HEK293 (cell line): ENCODE results near the gene SLC25A38.

Source experiments
- CTCF ChIA-PET: fragments of 350-600 bp; formaldehyde crosslinking; extraction: SDS; loops from one replicate; lab custom pipeline; 2021; ENCODE audit warnings: antibody characterized with exemption; lab: Yijun Ruan, JAX
- POLR2A ChIA-PET: fragments of 300-600 bp; formaldehyde crosslinking; extraction: SDS; loops from one replicate; lab custom pipeline; 2020; ENCODE audit warnings: antibody characterized with exemption, inconsistent platforms; lab: Yijun Ruan, JAX
- H3K27ac ChIP-seq: fragments of 200-500 bp; sonication (Bioruptor generic); 2 replicates; pipeline ENCODE4 v1.5.1; 2014; ENCODE audit warnings: low read depth, low read length, control low read depth, inconsistent platforms; ENCODE audit errors: extremely low read depth
- H3K36me3 ChIP-seq, 2 experiments: fragments of 200-500 bp in 1 of 2; sonication (Bioruptor generic) in 1 of 2; 1 replicate in 1 of 2; 2 replicates in 1 of 2; pipeline ENCODE4 v1.5.1; 2014 to 2017; ENCODE audit warnings: inconsistent platforms in 2 of 2, low read length in 2 of 2; ENCODE audit not compliant: control insufficient read depth in 2 of 2, insufficient read depth in 1 of 2
- H3K4me1 ChIP-seq: fragments of 200-500 bp; sonication (Bioruptor generic); 2 replicates; pipeline ENCODE4 v1.5.1; 2014; ENCODE audit warnings: mild to moderate bottlenecking, low read length, inconsistent platforms; ENCODE audit not compliant: control insufficient read depth, insufficient read depth
- H3K4me3 ChIP-seq: 2 replicates; pipeline ENCODE4 v1.5.1; 2011; ENCODE audit warnings: low read depth, mild to moderate bottlenecking, control low read depth, low read length, moderate library complexity
- H3K9me3 ChIP-seq: fragments of 200-500 bp; sonication (Bioruptor generic); 2 replicates; pipeline ENCODE4 v1.5.1; 2014; ENCODE audit warnings: low read depth, low read length, inconsistent platforms; ENCODE audit not compliant: control insufficient read depth, insufficient read depth
- KLF10 ChIP-seq: fragments of 450-650 bp; IDR thresholded peaks from 2 replicates; pipeline ENCODE4 v1.5.1; 2018; ENCODE audit warnings: missing biosample characterization, mild to moderate bottlenecking, missing genetic modification characterization
- KLF9 ChIP-seq: fragments of 450-650 bp; formaldehyde crosslinking; IDR thresholded peaks from 2 replicates; pipeline ENCODE4 v1.5.1; 2016; ENCODE audit warnings: missing biosample characterization, missing genetic modification characterization, low read depth
- SETDB1 ChIP-seq: IDR thresholded peaks from one replicate; pipeline ENCODE4 v1.6.1; 2017; ENCODE audit warnings: mild to moderate bottlenecking, low read length, moderate library complexity, mixed read lengths; ENCODE audit not compliant: insufficient read length
- TCF7L2 ChIP-seq: IDR thresholded peaks from 2 replicates; pipeline ENCODE4 v1.6.1; 2011; ENCODE audit warnings: low read depth, mild to moderate bottlenecking, inconsistent platforms, low read length, moderate library complexity, borderline replicate concordance
- ZBTB17 ChIP-seq: fragments of 450-650 bp; formaldehyde crosslinking; IDR thresholded peaks from 2 replicates; pipeline ENCODE4 v1.5.1; 2016; ENCODE audit warnings: missing biosample characterization, missing genetic modification characterization
- ZNF174 ChIP-seq: fragments of 450-650 bp; formaldehyde crosslinking; IDR thresholded peaks from 2 replicates; pipeline ENCODE4 v1.5.0; 2017; ENCODE audit warnings: missing biosample characterization, mild to moderate bottlenecking, missing genetic modification characterization
- ZNF211 ChIP-seq: fragments of 450-650 bp; formaldehyde crosslinking; IDR thresholded peaks from 2 replicates; pipeline ENCODE4 v1.5.1; 2016; ENCODE audit warnings: low read depth, missing biosample characterization, missing genetic modification characterization
- ZNF221 ChIP-seq: fragments of 450-650 bp; formaldehyde crosslinking; IDR thresholded peaks from 2 replicates; pipeline ENCODE4 v1.5.1; 2017; ENCODE audit warnings: missing biosample characterization, missing genetic modification characterization, borderline replicate concordance
- ZNF239 ChIP-seq: fragments of 450-650 bp; formaldehyde crosslinking; IDR thresholded peaks from 2 replicates; pipeline ENCODE4 v1.5.1; 2016; ENCODE audit warnings: missing biosample characterization, missing genetic modification characterization
- ZNF302 ChIP-seq: fragments of 450-650 bp; formaldehyde crosslinking; IDR thresholded peaks from 2 replicates; pipeline ENCODE4 v1.5.1; 2016; ENCODE audit warnings: missing biosample characterization, missing genetic modification characterization, low read depth
- ZNF350 ChIP-seq: fragments of 450-650 bp; formaldehyde crosslinking; IDR thresholded peaks from 2 replicates; pipeline ENCODE4 v1.5.0; 2017; ENCODE audit warnings: missing biosample characterization, mild to moderate bottlenecking, missing genetic modification characterization
- ZNF37A ChIP-seq: fragments of 450-650 bp; IDR thresholded peaks from 2 replicates; pipeline ENCODE4 v1.5.1; 2018; ENCODE audit warnings: missing biosample characterization, missing genetic modification characterization
- ZNF501 ChIP-seq: fragments of 450-650 bp; formaldehyde crosslinking; IDR thresholded peaks from 2 replicates; pipeline ENCODE4 v1.5.1; 2016; ENCODE audit warnings: missing biosample characterization, missing genetic modification characterization
- ZNF585B ChIP-seq: fragments of 450-650 bp; formaldehyde crosslinking; IDR thresholded peaks from 2 replicates; pipeline ENCODE4 v1.5.1; 2016; ENCODE audit warnings: missing biosample characterization, missing genetic modification characterization
- ZNF623 ChIP-seq: fragments of 450-650 bp; formaldehyde crosslinking; IDR thresholded peaks from 2 replicates; pipeline ENCODE4 v1.5.1; 2016; ENCODE audit warnings: missing biosample characterization, missing genetic modification characterization
- ZNF677 ChIP-seq: fragments of 450-650 bp; IDR thresholded peaks from 2 replicates; pipeline ENCODE4 v1.5.0; 2018; ENCODE audit warnings: missing biosample characterization, mild to moderate bottlenecking, missing genetic modification characterization, moderate library complexity
- ZNF785 ChIP-seq: fragments of 450-650 bp; formaldehyde crosslinking; IDR thresholded peaks from 2 replicates; pipeline ENCODE4 v1.5.1; 2016; ENCODE audit warnings: missing biosample characterization, missing genetic modification characterization
- ZSCAN23 ChIP-seq: fragments of 450-650 bp; formaldehyde crosslinking; IDR thresholded peaks from 2 replicates; pipeline ENCODE4 v1.5.1; 2016; ENCODE audit warnings: missing biosample characterization, missing genetic modification characterization
- ZSCAN30 ChIP-seq: fragments of 450-650 bp; IDR thresholded peaks from 2 replicates; pipeline ENCODE4 v1.5.1; 2018; ENCODE audit warnings: missing biosample characterization, mild to moderate bottlenecking, missing genetic modification characterization, moderate library complexity
- ZXDB ChIP-seq: fragments of 450-650 bp; formaldehyde crosslinking; IDR thresholded peaks from 2 replicates; pipeline ENCODE4 v1.5.1; 2016; ENCODE audit warnings: missing biosample characterization, missing genetic modification characterization
- TF ChIP-seq, protein P1 (sequence below): fragments of 450-650 bp; formaldehyde crosslinking; IDR thresholded peaks from 2 replicates; pipeline ENCODE4 v1.5.1; 2016; ENCODE audit warnings: missing biosample characterization, missing genetic modification characterization
- TF ChIP-seq, protein P2 (sequence below): fragments of 450-650 bp; formaldehyde crosslinking; IDR thresholded peaks from 2 replicates; pipeline ENCODE4 v1.5.1; 2017; ENCODE audit warnings: missing biosample characterization, missing genetic modification characterization
- TF ChIP-seq, protein P3 (sequence below): fragments of 450-650 bp; formaldehyde crosslinking; IDR thresholded peaks from 2 replicates; pipeline ENCODE4 v1.5.1; 2016; ENCODE audit warnings: missing biosample characterization, missing genetic modification characterization, low read depth
- TF ChIP-seq, protein P4 (sequence below): fragments of 450-650 bp; formaldehyde crosslinking; IDR thresholded peaks from 2 replicates; pipeline ENCODE4 v1.5.1; 2016; ENCODE audit warnings: missing biosample characterization, missing genetic modification characterization
- TF ChIP-seq, protein P5 (sequence below): IDR thresholded peaks from 2 replicates; pipeline ENCODE4 v1.6.1; 2011; ENCODE audit warnings: mild to moderate bottlenecking, low read depth, low read length, borderline replicate concordance
- TF ChIP-seq, protein P6 (sequence below): fragments of 450-650 bp; IDR thresholded peaks from 2 replicates; pipeline ENCODE4 v1.5.1; 2018; ENCODE audit warnings: missing biosample characterization, mild to moderate bottlenecking, missing genetic modification characterization
- TF ChIP-seq, protein P7 (sequence below): fragments of 450-650 bp; IDR thresholded peaks from 2 replicates; pipeline ENCODE4 v1.5.1; 2018; ENCODE audit warnings: missing biosample characterization, missing genetic modification characterization

SLC25A38 gene

DNA sequence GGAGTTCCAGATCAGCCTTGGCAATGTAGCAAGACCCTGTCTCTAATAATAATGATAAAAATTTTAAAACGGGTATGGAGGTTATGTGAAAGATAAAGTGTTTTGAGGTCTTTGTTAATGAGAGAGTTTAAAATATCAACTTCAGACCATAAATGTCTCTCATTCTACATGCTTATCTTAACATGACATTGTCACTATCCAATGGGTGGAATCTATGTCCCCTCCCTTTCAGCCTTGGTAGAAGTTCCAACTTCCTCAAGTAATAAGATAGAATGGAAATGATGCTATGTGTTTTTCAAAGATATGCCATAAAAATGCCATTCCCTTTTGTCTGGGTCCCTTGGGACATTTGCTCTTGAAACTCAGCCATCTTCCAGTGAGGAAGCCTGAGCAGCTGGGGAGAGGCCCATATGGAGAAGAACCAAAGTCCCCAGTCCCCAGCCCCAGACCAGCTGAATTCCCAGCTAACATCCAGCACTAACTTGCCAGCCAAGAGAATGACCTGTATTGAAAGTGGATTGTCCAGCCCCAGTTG, 40.3 kb downstream of the SLC25A38 start:
- CTCF ChIA-PET: interaction anchor here (1.4 to 1.5 kb wide), 2 partner anchors 24 to 75 kb away, joined by 3 to 5 read pairs; no protein-coding TSS in a partner anchor
- no peaks in the 10 kb centered on the region for H3K9me3 ChIP-seq
- no peak overlapping the region for H3K27ac ChIP-seq
- H3K36me3 ChIP-seq: no peaks in the 10 kb centered on the region
- H3K4me1 ChIP-seq: no peaks in the 10 kb centered on the region
- POLR2A ChIA-PET: no interaction called here
- H3K4me3 ChIP-seq: no peak overlapping the region
- TF ChIP-seq, protein P1, sequence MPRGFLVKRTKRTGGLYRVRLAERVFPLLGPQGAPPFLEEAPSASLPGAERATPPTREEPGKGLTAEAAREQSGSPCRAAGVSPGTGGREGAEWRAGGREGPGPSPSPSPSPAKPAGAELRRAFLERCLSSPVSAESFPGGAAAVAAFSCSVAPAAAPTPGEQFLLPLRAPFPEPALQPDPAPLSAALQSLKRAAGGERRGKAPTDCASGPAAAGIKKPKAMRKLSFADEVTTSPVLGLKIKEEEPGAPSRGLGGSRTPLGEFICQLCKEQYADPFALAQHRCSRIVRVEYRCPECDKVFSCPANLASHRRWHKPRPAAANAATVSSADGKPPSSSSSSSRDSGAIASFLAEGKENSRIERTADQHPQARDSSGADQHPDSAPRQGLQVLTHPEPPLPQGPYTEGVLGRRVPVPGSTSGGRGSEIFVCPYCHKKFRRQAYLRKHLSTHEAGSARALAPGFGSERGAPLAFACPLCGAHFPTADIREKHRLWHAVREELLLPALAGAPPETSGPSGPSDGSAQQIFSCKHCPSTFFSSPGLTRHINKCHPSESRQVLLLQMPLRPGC (tag by site-specific recombination): no peak
- TF ChIP-seq ZNF785 (tag by site-specific recombination) (no peak), ZNF37A (tag by site-specific recombination) (no peak), KLF10 (tag by site-specific recombination) (no peak), ZNF501 (tag by site-specific recombination) (no peak), ZXDB (tag by site-specific recombination) (no peak), ZNF174 (tag by site-specific recombination) (no peak), ZNF623 (tag by site-specific recombination) (no peak), ZNF239 (no peak), ZSCAN30 (tag by site-specific recombination) (no peak), ZNF302 (tag by site-specific recombination) (no peak)
- TF ChIP-seq, protein P2, sequence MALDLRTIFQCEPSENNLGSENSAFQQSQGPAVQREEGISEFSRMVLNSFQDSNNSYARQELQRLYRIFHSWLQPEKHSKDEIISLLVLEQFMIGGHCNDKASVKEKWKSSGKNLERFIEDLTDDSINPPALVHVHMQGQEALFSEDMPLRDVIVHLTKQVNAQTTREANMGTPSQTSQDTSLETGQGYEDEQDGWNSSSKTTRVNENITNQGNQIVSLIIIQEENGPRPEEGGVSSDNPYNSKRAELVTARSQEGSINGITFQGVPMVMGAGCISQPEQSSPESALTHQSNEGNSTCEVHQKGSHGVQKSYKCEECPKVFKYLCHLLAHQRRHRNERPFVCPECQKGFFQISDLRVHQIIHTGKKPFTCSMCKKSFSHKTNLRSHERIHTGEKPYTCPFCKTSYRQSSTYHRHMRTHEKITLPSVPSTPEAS: no peak
- TF ChIP-seq, protein P3, sequence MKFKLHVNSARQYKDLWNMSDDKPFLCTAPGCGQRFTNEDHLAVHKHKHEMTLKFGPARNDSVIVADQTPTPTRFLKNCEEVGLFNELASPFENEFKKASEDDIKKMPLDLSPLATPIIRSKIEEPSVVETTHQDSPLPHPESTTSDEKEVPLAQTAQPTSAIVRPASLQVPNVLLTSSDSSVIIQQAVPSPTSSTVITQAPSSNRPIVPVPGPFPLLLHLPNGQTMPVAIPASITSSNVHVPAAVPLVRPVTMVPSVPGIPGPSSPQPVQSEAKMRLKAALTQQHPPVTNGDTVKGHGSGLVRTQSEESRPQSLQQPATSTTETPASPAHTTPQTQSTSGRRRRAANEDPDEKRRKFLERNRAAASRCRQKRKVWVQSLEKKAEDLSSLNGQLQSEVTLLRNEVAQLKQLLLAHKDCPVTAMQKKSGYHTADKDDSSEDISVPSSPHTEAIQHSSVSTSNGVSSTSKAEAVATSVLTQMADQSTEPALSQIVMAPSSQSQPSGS (tag by site-specific recombination): no peak
- TF ChIP-seq, protein P4, sequence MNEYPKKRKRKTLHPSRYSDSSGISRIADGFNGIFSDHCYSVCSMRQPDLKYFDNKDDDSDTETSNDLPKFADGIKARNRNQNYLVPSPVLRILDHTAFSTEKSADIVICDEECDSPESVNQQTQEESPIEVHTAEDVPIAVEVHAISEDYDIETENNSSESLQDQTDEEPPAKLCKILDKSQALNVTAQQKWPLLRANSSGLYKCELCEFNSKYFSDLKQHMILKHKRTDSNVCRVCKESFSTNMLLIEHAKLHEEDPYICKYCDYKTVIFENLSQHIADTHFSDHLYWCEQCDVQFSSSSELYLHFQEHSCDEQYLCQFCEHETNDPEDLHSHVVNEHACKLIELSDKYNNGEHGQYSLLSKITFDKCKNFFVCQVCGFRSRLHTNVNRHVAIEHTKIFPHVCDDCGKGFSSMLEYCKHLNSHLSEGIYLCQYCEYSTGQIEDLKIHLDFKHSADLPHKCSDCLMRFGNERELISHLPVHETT: no peak

DNA sequence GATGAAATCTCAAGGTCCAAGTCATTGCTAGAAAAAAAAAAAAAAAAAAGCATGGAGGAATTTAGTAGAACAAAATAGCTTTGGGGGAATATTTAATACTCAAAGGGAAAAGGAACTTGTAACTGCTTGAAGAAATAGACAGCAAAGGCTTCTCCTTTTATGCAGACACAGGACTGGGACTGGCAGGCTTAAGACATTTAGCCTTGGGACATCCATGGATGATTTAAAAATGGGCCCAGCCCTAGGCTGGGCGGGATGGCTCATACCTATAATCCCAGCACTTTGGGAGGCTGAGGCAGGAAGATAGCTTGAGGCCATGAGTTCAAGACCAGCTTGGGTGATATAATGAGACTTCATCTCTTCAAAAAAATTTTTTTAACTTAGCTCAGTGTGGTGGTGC, 43.1 kb downstream of the SLC25A38 start:
- TF ChIP-seq ZNF350: no peak
- TF ChIP-seq, protein P5, sequence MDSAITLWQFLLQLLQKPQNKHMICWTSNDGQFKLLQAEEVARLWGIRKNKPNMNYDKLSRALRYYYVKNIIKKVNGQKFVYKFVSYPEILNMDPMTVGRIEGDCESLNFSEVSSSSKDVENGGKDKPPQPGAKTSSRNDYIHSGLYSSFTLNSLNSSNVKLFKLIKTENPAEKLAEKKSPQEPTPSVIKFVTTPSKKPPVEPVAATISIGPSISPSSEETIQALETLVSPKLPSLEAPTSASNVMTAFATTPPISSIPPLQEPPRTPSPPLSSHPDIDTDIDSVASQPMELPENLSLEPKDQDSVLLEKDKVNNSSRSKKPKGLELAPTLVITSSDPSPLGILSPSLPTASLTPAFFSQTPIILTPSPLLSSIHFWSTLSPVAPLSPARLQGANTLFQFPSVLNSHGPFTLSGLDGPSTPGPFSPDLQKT: no peak
- TF ChIP-seq, protein P6, sequence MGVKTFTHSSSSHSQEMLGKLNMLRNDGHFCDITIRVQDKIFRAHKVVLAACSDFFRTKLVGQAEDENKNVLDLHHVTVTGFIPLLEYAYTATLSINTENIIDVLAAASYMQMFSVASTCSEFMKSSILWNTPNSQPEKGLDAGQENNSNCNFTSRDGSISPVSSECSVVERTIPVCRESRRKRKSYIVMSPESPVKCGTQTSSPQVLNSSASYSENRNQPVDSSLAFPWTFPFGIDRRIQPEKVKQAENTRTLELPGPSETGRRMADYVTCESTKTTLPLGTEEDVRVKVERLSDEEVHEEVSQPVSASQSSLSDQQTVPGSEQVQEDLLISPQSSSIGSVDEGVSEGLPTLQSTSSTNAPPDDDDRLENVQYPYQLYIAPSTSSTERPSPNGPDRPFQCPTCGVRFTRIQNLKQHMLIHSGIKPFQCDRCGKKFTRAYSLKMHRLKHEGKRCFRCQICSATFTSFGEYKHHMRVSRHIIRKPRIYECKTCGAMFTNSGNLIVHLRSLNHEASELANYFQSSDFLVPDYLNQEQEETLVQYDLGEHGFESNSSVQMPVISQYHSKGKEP (tag by site-specific recombination): no peak
- TF ChIP-seq KLF9 (tag by site-specific recombination): no peak
- TF ChIP-seq, protein P7, sequence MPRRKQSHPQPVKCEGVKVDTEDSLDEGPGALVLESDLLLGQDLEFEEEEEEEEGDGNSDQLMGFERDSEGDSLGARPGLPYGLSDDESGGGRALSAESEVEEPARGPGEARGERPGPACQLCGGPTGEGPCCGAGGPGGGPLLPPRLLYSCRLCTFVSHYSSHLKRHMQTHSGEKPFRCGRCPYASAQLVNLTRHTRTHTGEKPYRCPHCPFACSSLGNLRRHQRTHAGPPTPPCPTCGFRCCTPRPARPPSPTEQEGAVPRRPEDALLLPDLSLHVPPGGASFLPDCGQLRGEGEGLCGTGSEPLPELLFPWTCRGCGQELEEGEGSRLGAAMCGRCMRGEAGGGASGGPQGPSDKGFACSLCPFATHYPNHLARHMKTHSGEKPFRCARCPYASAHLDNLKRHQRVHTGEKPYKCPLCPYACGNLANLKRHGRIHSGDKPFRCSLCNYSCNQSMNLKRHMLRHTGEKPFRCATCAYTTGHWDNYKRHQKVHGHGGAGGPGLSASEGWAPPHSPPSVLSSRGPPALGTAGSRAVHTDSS: no peak
- TF ChIP-seq TCF7L2: no peak
- no peak for TF ChIP-seq ZNF677
- no peak for TF ChIP-seq ZNF221 (tag by site-specific recombination)
- TF ChIP-seq ZNF211 (tag by site-specific recombination): no peak
- no peak for TF ChIP-seq SETDB1
- no peak for TF ChIP-seq ZSCAN23 (tag by site-specific recombination)
- TF ChIP-seq ZNF585B: no peak
- no peak for TF ChIP-seq ZBTB17
- Histone ChIP-seq H3K27ac (no peak overlapping the region), H3K4me3 (no peak overlapping the region), H3K36me3 (no peaks in the 10 kb centered on the region), H3K9me3 (no peaks in the 10 kb centered on the region), H3K4me1 (no peaks in the 10 kb centered on the region)
- CTCF ChIA-PET: interaction anchor here (0.9 to 1.2 kb wide), 2 partner anchors 21 kb away, joined by 3 read pairs; no protein-coding TSS in a partner anchor
- POLR2A ChIA-PET: interaction anchor here (1.2 kb wide), 1 partner anchor 10 kb away, joined by 3 read pairs; no protein-coding TSS in a partner anchor
